ENCODE results near the gene PTPN5. TPM values are rescaled to one million over a fixed set of nuclear protein-coding genes. Genes with fewer than 3 reads are reported as not detected.

Gene PTPN5
- total RNA-seq, 1 experiment from 2014 or later = not detected

GRCh38 chr11:18726040-18726439, 65.6 kb downstream of the PTPN5 start, which contains the start of gene IGSF22:
IGSF22 (minus strand) TSS chr11:18726188; CDS start chr11:18724236, 1,952 bp downstream.
- no peak for TF ChIP-seq CTCF (IDR thresholded peaks at IDR 0.05; ENCODE audit: unreplicated experiment)
- Mint-ChIP-seq H3K4me3 (ENCODE audit: low read depth, unreplicated experiment) (no peak within 1 kb of the TSS), H3K9me3 (ENCODE audit: low read depth, unreplicated experiment) (no peaks in the 10 kb centered on the region), H3K36me3 (ENCODE audit: insufficient read depth, unreplicated experiment) (peaks cover 8% of the 10 kb centered on the region), H3K27ac (ENCODE audit: unreplicated experiment) (no peak within 1 kb of the TSS), H3K27me3 (ENCODE audit: unreplicated experiment) (no peaks in the 10 kb centered on the region), H3K4me1 (ENCODE audit: low read depth, unreplicated experiment) (peaks cover 13% of the 10 kb centered on the region)
- CTCF ChIA-PET = no interaction called here
- no peak for DNase-seq
- no TSS peak for BruUV-seq (replicated peaks)
- intact Hi-C loops (cut with micrococcal nuclease; ENCODE audit: unreplicated experiment) = loop anchor here (10.0 kb wide), 1 partner anchor 91 kb away; the partner anchor contains the start of gene SPTY2D1

DNA sequence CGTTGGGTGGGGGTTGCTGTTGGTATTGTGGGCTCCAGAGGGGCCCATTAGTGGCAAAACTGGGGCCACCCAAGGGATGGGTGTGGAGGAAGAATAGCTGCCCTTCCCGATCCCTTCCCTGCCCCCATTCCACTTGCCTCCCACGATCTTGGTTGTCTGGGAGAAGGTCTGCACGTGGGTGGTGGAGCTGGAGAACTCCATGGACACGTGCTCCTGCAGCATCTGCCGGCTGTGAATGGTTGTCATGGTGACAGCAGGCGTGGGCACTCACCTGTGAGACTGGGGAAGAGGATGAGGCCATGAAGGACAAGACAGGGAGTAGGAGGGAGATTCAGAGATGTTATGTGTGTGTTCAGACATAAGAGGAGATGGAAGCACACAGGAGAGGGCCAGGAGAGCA, 67.6 kb downstream of the PTPN5 start:
- Mint-ChIP-seq H3K4me1 (ENCODE audit: low read depth, unreplicated experiment) (peaks cover 16% of the 10 kb centered on the region), H3K27me3 (ENCODE audit: unreplicated experiment) (no peaks in the 10 kb centered on the region), H3K27ac (ENCODE audit: unreplicated experiment) (no peak overlapping the region), H3K36me3 (ENCODE audit: insufficient read depth, unreplicated experiment) (peaks cover 15% of the 10 kb centered on the region), H3K4me3 (ENCODE audit: low read depth, unreplicated experiment) (no peak overlapping the region), H3K9me3 (ENCODE audit: low read depth, unreplicated experiment) (no peaks in the 10 kb centered on the region)
- CTCF ChIA-PET = interaction anchor here (1.1 kb wide), 1 partner anchor 18 kb away, joined by 3 read pairs; no protein-coding TSS in a partner anchor
- no peak for TF ChIP-seq CTCF (IDR thresholded peaks at IDR 0.05; ENCODE audit: unreplicated experiment)
- BruUV-seq (replicated peaks) = no TSS peak
- intact Hi-C loops (cut with micrococcal nuclease; ENCODE audit: unreplicated experiment) = loop anchor here (10.0 kb wide), 1 partner anchor 89 kb away; the partner anchor contains the start of gene SPTY2D1
- DNase-seq = no peak

- H3K36me3 Mint-ChIP-seq (ENCODE audit: insufficient read depth, unreplicated experiment) = peaks cover 15% of the 10 kb centered on the region
Observed at GRCh38 chr11:18722293-18722637, 69.3 kb downstream of the PTPN5 start.

GRCh38 chr11:18721561-18722292, 69.9 kb downstream of the PTPN5 start:
- TF ChIP-seq CTCF (IDR thresholded peaks at IDR 0.05; ENCODE audit: unreplicated experiment) = peak; percentile 75
- peaks cover 15% of the 10 kb centered on the region for H3K36me3 Mint-ChIP-seq (ENCODE audit: insufficient read depth, unreplicated experiment)
- peak overlapping the region; percentile 10 for H3K27ac Mint-ChIP-seq (ENCODE audit: unreplicated experiment)
- intact Hi-C loops (cut with micrococcal nuclease; ENCODE audit: unreplicated experiment) = loop anchor here (10.0 kb wide), 1 partner anchor 87 kb away; the partner anchor contains the start of gene SPTY2D1
- peak; percentile 76 for DNase-seq
- CTCF ChIA-PET = interaction anchor here (0.7 to 2.1 kb wide), 18 partner anchors 10 to 231 kb away, joined by 3 to 16 read pairs (median 4); partner anchors contain the start of genes SPTY2D1, TSG101 and UEVLD
- peaks cover 22% of the 10 kb centered on the region for H3K27me3 Mint-ChIP-seq (ENCODE audit: unreplicated experiment)
- TSS peak; percentile 34 for BruUV-seq (replicated peaks)
- peak overlapping the region; percentile 90 for H3K4me3 Mint-ChIP-seq (ENCODE audit: low read depth, unreplicated experiment)
- peaks cover 16% of the 10 kb centered on the region for H3K4me1 Mint-ChIP-seq (ENCODE audit: low read depth, unreplicated experiment)
- H3K9me3 Mint-ChIP-seq (ENCODE audit: low read depth, unreplicated experiment) = no peaks in the 10 kb centered on the region

More at GRCh38 chr11:18722293-18722637, 69.3 kb downstream of the PTPN5 start:
- H3K27ac Mint-ChIP-seq (ENCODE audit: unreplicated experiment) = no peak overlapping the region
- no peaks in the 10 kb centered on the region for H3K9me3 Mint-ChIP-seq (ENCODE audit: low read depth, unreplicated experiment)
- TF ChIP-seq CTCF (IDR thresholded peaks at IDR 0.05; ENCODE audit: unreplicated experiment) = peak; percentile 0
- DNase-seq = no peak
- CTCF ChIA-PET = interaction anchor here (0.7 to 2.1 kb wide), 18 partner anchors 9 to 231 kb away, joined by 3 to 16 read pairs (median 4); partner anchors contain the start of genes SPTY2D1, TSG101 and UEVLD
- BruUV-seq (replicated peaks) = no TSS peak
- peaks cover 16% of the 10 kb centered on the region for H3K27me3 Mint-ChIP-seq (ENCODE audit: unreplicated experiment)
- peaks cover 16% of the 10 kb centered on the region for H3K4me1 Mint-ChIP-seq (ENCODE audit: low read depth, unreplicated experiment)
- intact Hi-C loops (cut with micrococcal nuclease; ENCODE audit: unreplicated experiment) = loop anchor here (10.0 kb wide), 1 partner anchor 87 kb away; the partner anchor contains the start of gene SPTY2D1
- H3K4me3 Mint-ChIP-seq (ENCODE audit: low read depth, unreplicated experiment) = peak overlapping the region; percentile 90
